UCSD-AML1 (cell line): ENCODE results near the gene PDE10A.
"Not testable (repeated sequence)": the region's sequence is repeated elsewhere in the genome, so short reads cannot be mapped to it uniquely, and the experiment has no call there.

ENCODE experiments used
- DNase-seq: peaks from one replicate; lab custom pipeline; 2025; ENCODE audit not compliant: unreplicated experiment; lab: John Stamatoyannopoulos, UW

PDE10A gene

GRCh38 chr6:165628955-165629354 lies 34.1 kb downstream of the PDE10A start:
- DNase-seq: no peak

- DNase-seq: no peak
Measured at GRCh38 chr6:165627366-165627765, 35.7 kb downstream of the PDE10A start.

GRCh38 chr6:165626711-165627110 lies 36.3 kb downstream of the PDE10A start:
- DNase-seq: no peak

DNA sequence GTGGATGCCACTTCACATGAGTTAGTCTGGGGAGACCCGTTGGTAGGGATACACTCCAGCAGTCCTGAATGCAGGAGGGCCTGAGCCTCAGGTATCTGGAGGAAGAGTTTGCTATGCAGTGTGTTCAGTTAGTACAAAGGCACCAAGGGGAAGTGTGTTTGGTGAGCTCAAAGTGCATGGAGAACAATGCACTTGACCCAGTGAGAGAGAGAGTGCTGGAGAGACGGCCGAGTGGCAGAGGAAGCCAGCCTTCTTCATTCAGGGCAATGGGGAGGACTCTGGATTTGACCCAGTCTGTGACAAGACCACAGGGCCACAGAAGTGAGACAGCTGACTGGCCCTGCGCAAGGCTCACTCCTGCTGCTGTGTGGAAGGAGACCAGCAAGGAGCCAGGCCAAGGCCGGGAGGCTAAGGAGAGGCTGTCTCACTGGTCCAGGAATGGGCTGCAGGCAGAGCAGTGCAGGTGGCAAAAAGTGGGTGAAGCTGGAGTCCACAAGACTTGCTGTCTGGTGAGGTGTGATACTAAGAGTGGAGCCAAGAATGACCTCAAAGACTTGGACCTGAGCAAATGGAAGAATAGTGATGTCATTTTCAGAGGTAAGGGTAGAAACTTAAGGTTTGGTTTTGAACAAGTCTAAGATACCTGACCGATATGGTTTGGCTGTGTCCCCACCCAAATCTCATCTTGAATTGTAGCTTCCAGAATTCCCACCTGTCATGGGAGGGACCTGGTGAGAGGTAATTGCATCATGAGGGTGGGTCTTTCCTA lies 38.0 kb downstream of the PDE10A start:
- DNase-seq: no peak

GRCh38 chr6:165621940-165622339 lies 41.1 kb downstream of the PDE10A start:
- DNase-seq: no peak

- not testable (repeated sequence) for DNase-seq
Measured at GRCh38 chr6:165618891-165619290, 44.1 kb downstream of the PDE10A start.

GRCh38 chr6:165618241-165618640 lies 44.8 kb downstream of the PDE10A start:
- no peak for DNase-seq

GRCh38 chr6:165617528-165617927 lies 45.5 kb downstream of the PDE10A start:
- DNase-seq: no peak

- DNase-seq: no peak
Measured at GRCh38 chr6:165616116-165616515, 46.9 kb downstream of the PDE10A start.

DNA sequence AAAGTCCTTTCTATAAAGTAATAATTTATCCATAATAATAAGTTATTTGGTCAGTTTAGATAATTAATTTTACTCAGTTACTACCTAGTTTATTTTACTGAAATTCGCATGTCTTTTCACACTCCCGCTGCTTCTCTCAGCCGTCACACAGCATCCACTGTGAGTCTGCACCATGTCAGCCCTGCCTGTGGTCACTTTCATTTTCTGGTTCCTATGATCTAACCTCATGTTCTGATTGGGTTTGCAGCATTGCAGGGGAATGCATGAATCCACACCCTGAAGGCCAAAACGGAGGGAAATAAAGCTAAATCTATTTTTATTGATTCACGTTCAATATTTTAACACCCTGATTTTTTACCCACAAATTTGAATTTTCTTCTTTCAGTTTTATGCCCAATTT lies 47.4 kb downstream of the PDE10A start:
- no peak for DNase-seq

DNA sequence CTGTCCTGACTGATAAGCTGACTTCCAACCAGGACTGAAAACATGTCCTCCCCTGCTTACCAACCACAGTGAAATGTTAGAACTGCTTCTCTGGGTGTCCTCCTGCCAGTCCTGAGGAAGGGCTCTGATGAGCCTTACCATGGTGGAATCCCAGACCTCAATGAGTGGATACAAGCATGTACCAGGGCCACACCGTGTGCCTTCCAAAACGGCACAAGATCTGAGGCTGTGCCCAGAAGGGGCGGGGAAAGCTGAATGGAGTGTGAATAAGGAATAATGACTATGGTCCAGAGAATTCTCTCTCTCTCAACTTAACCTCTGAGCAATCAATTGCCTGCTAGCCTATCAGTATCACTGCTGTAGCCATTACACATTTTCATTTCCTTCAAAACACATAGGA lies 51.7 kb downstream of the PDE10A start:
- no peak for DNase-seq

DNA sequence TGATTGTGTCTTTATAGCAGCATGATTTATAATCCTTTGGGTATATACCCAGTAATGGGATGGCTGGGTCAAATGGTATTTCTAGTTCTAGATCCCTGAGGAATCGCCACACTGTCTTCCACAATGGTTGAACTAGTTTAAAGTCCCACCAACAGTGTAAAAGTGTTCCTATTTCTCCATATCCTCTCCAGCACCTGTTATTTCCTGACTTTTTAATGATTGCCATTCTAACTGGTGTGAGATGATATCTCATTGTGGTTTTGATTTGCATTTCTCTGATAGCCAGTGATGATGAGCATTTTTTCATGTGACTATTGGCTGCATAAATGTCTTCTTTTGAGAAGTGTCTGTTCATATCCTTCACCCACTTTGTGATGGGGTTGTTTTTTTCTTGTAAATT lies 54.5 kb downstream of the PDE10A start:
- DNase-seq: not testable (repeated sequence)

GRCh38 chr6:165606740-165607008 lies 56.4 kb downstream of the PDE10A start:
- DNase-seq: no peak

DNA sequence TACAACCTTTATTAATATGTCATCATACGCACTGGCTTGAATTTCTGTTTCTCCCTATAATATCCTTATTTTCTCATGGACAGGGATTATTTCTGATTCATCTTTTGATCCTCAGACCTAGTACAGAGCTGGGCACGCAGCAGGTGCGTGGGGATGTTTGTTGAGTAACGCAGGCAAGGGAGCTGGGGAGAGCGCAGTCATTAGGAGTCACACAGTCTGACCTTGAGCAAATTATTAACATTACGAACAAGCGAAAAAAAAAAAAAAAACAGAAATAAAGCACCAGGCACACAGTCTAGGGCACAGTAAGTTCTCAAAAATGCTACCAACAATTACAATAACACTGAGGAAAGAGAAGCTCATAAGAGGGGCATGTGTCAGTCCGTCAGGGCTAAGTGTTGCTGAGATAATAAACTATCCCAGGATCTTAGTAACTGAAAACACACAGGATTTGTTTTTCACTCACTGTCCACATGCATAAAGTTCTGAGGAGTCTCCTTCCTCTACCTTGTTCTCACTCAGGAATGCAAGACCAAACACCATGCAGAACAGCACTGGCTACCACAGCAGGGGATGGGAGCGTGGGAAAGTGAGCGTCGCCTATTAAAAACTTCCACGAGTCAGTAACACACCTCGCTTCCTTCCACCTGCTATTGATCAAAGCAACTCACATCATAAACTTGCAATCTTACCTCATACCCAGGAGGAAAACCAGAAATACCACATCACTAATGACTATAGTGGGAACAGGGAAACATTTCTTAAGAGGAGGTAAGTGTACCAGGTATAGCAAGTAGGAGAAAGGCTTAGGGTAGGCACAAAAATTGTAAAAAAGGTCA lies 56.9 kb downstream of the PDE10A start:
- no peak for DNase-seq

DNA sequence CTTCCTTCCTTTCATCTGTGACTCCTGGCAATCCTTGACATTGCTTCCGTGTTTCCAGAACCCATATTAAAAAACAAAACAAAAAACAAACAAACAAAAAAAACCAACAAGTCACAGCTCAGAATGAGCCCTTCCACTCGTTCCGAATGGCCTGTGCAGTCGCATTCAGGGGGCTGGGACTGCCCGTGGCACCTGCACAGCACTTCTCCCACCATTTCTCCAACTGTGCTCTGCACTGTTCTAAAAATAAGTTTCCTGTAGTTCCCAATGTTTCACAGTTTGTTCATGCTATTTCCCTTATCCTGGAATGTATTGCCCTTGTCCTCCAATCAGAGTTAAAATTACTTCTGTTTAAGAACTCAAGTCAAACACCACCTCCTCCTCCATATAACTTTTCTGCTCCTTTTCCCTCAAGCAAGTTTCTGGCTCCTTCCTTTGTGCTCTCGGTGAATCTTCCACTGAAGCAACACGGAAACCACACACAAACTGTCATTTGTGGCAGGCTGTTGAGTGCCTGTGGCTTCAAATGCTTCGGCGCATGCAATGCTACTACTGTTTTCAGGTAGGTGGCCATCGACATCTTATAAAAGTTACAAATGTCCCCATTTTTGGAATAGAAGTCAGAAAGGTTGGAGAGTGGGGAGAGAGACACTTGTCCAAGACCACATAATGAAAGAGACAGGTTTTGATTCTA lies 57.7 kb downstream of the PDE10A start:
- no peak for DNase-seq

- no peak for DNase-seq
Measured at GRCh38 chr6:165602291-165602690, 60.8 kb downstream of the PDE10A start.

GRCh38 chr6:165600606-165601005 lies 62.4 kb downstream of the PDE10A start:
- no peak for DNase-seq

- no peak for DNase-seq
Measured at GRCh38 chr6:165599596-165600487, 63.2 kb downstream of the PDE10A start.

- no peak for DNase-seq
Measured at GRCh38 chr6:165599121-165599520, 63.9 kb downstream of the PDE10A start.

DNA sequence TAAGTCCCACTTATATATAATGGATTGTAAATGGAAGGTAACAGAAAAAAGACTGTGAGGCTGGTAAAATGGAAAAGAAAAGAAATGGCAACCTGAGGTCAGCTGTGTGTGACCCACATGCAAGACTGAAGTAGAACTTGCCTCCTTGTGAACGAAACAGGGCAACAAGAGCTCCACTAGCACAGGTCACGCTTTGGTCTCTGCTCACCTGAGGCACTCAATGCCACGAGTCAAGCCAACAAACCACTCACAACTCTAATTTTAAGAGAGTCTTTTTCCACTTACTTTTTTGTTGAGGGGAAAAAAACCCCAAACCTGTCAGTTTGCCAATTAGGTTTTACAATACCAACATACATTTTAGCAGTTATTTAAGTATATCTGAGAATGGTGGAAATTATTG lies 65.2 kb downstream of the PDE10A start:
- DNase-seq: no peak
